Psoas muscle (tissue), 8 donors: ENCODE results near the gene DRICH1. TPM values are rescaled to one million over a fixed set of nuclear protein-coding genes. Genes with fewer than 3 reads are reported as not detected.

Experiments
- ATAC-seq, 4 donors: fragments of 200-7000 bp; cut with Tn5 transposase; one replicate each; pipeline ENCODE4 v1.9.1; 2020; ENCODE audit warnings: moderate library complexity in 3 of 4, mild to moderate bottlenecking in 2 of 4
- DNase-seq, 2 donors: peaks; one replicate each; pipeline ENCODE4 v3.0.0-alpha.2; 2020
- H3K27ac ChIP-seq: fragments of 200-600 bp; one replicate; pipeline ENCODE4 v1.8.0; 2022
- H3K27me3 ChIP-seq, 3 donors: fragments of 200-600 bp in 1 of 3; one replicate each; pipeline versions ENCODE4 v1.6.1 to v1.8.0; 2013 to 2022; ENCODE audit warnings: low read length in 2 of 3, mild to moderate bottlenecking in 2 of 3, moderate library complexity in 1 of 3; ENCODE audit not compliant: insufficient read depth in 3 of 3
- H3K36me3 ChIP-seq, 2 donors: fragments of 200-600 bp in 1 of 2; one replicate each; pipeline versions ENCODE4 v1.6.1 to v1.8.0; 2013 to 2022; ENCODE audit warnings: low read depth in 1 of 2, mild to moderate bottlenecking in 1 of 2, moderate library complexity in 1 of 2; ENCODE audit not compliant: insufficient read depth in 1 of 2
- H3K4me1 ChIP-seq: fragments of 200-600 bp; one replicate; pipeline ENCODE4 v1.8.0; 2022
- H3K4me3 ChIP-seq: fragments of 200-600 bp; one replicate; pipeline ENCODE4 v1.8.0; 2022; ENCODE audit warnings: mild to moderate bottlenecking
- H3K9me3 ChIP-seq: fragments of 200-600 bp; one replicate; pipeline ENCODE4 v1.8.0; 2022
- CTCF ChIP-seq: fragments of 200-600 bp; IDR thresholded peaks from one replicate; pipeline ENCODE4 v1.8.0; 2022; ENCODE audit warnings: antibody characterized with exemption
- WGBS, 3 donors: extraction: QIAGEN DNeasy Blood & Tissue Kit; methylation state at CpG; one replicate each; pipeline versions ENCODE4 v1.1.6 to v1.1.7; 2013; 5-methylcytosine and 5-hydroxymethylcytosine counted together
- intact Hi-C, 2 donors: fragments of 100-400 bp; cut with DNase I; formaldehyde crosslinking; loops; one replicate each; pipeline versions ENCODE4 v1.11.0 to v1.14.2; 2022
- polyA plus RNA-seq, 3 donors: library from polyadenylated mRNA; stranded (reverse); fragments of 200-250 nt; gene quantifications; one replicate each; pipeline ENCODE4 v1.2.3, GENCODE V29; 2013
- total RNA-seq, 4 donors: library from RNA; stranded (reverse); fragmentation: NEBNext Ultra II Directional in 2 of 4; extraction: Animal tissue kit (Norgen Biotek cat#: 25700) in 2 of 4; gene quantifications; one replicate each; pipeline versions ENCODE4 v1.2.1 to v1.2.4, GENCODE V29; 2021 to 2023
- donor health status: healthy with polysubstance abuse.
- donor health status: DM: no; HTN: no; CAD: no; lungs with moderate emphysema.
- donor health status: Bipolar disorder and iron deficiency.
- donor health status: healthy.
- donor health status: DM: yes; HTN: yes; CAD: no.
- donor health status: DM: no; HTN: no; CAD: no.
- donor health status: DM: no; HTN: no; CAD: no.
- donor health status: DM: yes; HTN: yes; CAD: no.

Gene DRICH1
- total and polyA plus RNA-seq, 7 donors, result 0.03 to 0.21 (median 0.07) TPM; not detected in 4

GRCh38 chr22:23570681-23571080, 61.4 kb downstream of the DRICH1 start:
- peak in 1 of 2 donors; percentile 19 for DNase-seq
- H3K4me3 ChIP-seq, result no peak overlapping the region
- H3K9me3 ChIP-seq, result no peaks in the 10 kb centered on the region
- 75 to 77% (median 75%) methylated on average over 8 of the region's 8 CpGs for WGBS, 3 donors
- H3K27me3 ChIP-seq, result peaks cover 0 to 20% (median 2%) of the 10 kb centered on the region in 3 donors
- H3K27ac ChIP-seq, result no peak overlapping the region
- no peak for ATAC-seq
- H3K4me1 ChIP-seq, result no peaks in the 10 kb centered on the region
- H3K36me3 ChIP-seq, result no peaks in the 10 kb centered on the region
- no peak for TF ChIP-seq CTCF
- intact Hi-C loops, result no loop called here

DNA sequence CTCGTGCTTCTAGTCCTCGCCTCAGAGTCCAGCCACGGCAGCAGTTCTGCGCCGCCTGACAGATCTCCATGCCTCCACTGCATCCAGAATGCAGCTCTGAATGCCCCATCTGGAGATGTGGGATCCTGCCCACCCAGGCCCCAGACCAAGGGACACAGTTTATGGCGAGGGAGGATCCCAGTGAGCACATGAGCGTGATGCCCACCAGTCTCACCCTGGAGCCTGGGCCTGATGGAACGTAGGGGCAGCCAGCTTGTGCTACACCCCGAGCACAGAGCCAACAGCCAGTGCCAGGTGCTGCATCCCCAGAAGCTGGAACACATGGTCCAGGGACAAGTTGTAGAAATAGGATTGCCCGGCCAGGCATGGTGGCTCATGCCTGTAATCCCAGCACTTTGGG, 62.4 kb downstream of the DRICH1 start:
- 84 to 88% (median 87%) methylated on average over 10 of the region's 10 CpGs for WGBS, 3 donors
- Histone ChIP-seq H3K27me3 (peaks cover 0 to 28% (median 4%) of the 10 kb centered on the region in 3 donors), H3K27ac (no peak overlapping the region), H3K36me3 (no peaks in the 10 kb centered on the region), H3K4me3 (no peak overlapping the region), H3K4me1 (no peaks in the 10 kb centered on the region), H3K9me3 (no peaks in the 10 kb centered on the region)
- ATAC-seq (no peak), DNase-seq (peak in 1 of 2 donors; percentile 13)
- TF ChIP-seq CTCF, result no peak
- intact Hi-C loops, result no loop called here

DNA sequence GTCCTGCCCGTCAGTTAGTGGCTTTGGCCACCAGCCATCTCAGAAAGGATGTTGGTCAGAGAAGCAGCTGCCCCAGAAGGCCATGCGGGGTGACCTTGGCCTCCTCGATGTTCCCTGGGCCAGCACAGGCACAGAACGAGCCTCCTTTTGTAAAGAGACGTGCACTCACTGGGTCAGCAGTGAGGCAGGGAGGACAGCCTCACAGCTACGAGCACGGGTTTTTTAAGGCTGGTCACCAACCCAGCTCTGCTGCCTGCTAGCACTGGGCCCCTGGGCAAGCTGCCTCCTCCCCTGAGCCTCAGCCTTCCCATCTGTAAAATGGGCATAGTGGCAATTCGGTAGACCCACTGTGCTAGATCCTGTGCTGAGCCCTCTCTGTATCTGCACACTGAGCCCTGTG, 62.8 kb downstream of the DRICH1 start:
- no peak for TF ChIP-seq CTCF
- intact Hi-C loops, result no loop called here
- H3K36me3 ChIP-seq, result no peaks in the 10 kb centered on the region
- peaks cover 0 to 32% (median 4%) of the 10 kb centered on the region in 3 donors for H3K27me3 ChIP-seq
- no peak overlapping the region for H3K4me3 ChIP-seq
- no peaks in the 10 kb centered on the region for H3K4me1 ChIP-seq
- no peaks in the 10 kb centered on the region for H3K9me3 ChIP-seq
- H3K27ac ChIP-seq, result no peak overlapping the region
- ATAC-seq, result no peak
- WGBS, 3 donors, result 56 to 70% (median 63%) methylated on average over 8 of the region's 8 CpGs
- peak in 1 of 2 donors; percentile 13 for DNase-seq

- H3K9me3 ChIP-seq, result no peaks in the 10 kb centered on the region
- H3K4me1 ChIP-seq, result no peaks in the 10 kb centered on the region
- no peak for ATAC-seq
- H3K36me3 ChIP-seq, result no peaks in the 10 kb centered on the region
- peak in 1 of 2 donors; percentile 24 for DNase-seq
- intact Hi-C loops, result no loop called here
- TF ChIP-seq CTCF, result no peak
- H3K27ac ChIP-seq, result no peak overlapping the region
- WGBS, 3 donors, result 60 to 76% (median 66%) methylated on average over 26 to 37 of the region's 37 CpGs
- H3K4me3 ChIP-seq, result peak overlapping the region; percentile 55
- peaks cover 0 to 43% (median 4%) of the 10 kb centered on the region in 3 donors for H3K27me3 ChIP-seq
Observed at GRCh38 chr22:23566705-23567475, 65.2 kb downstream of the DRICH1 start.
